ENCODE measurements around the gene KCNIP1.

GRCh38 chr5:170755679-170756456, 252.0 kb downstream of the KCNIP1 start:
- TF ChIP-seq CTCF (IDR thresholded peaks at IDR 0.05) = no peak
- TF ChIP-seq POLR2AphosphoS5 (IDR thresholded peaks at IDR 0.05; ENCODE audit: low read depth, low read length) = no peak

Measured in Panc1 (cell line).